ENCODE measurements around the gene GAS7.

Gene GAS7

GRCh38 chr17:9973669-9974447 is 224.5 kb downstream of the GAS7 start:
- no peak for DNase-seq

- DNase-seq = no peak
Measured at GRCh38 chr17:9971991-9972390, 226.4 kb downstream of the GAS7 start.

GRCh38 chr17:9969301-9969935 is 229.0 kb downstream of the GAS7 start:
- no peak for DNase-seq

GRCh38 chr17:9968881-9969280 is 229.5 kb downstream of the GAS7 start:
- DNase-seq = no peak

- no peak for DNase-seq
Measured at GRCh38 chr17:9968008-9968407, 230.4 kb downstream of the GAS7 start.

- peak; percentile 27 for DNase-seq
Measured at GRCh38 chr17:9959377-9959981, 238.9 kb downstream of the GAS7 start.

GRCh38 chr17:9958586-9959281 is 239.7 kb downstream of the GAS7 start:
- DNase-seq = no peak

- no peak for DNase-seq
Measured at GRCh38 chr17:9957244-9957643, 241.2 kb downstream of the GAS7 start.

- DNase-seq = no peak
Measured at GRCh38 chr17:9956474-9957131, 241.8 kb downstream of the GAS7 start.

GRCh38 chr17:9953492-9953891 is 244.9 kb downstream of the GAS7 start:
- no peak for DNase-seq

- DNase-seq = no peak
Measured at GRCh38 chr17:9951803-9952202, 246.6 kb downstream of the GAS7 start.

- DNase-seq = no peak
Measured at GRCh38 chr17:9948928-9949327, 249.5 kb downstream of the GAS7 start.

- DNase-seq = no peak
Measured at GRCh38 chr17:9944704-9945103, 253.7 kb downstream of the GAS7 start.

- DNase-seq = no peak
Measured at GRCh38 chr17:9943343-9943742, 255.1 kb downstream of the GAS7 start.

- no peak for DNase-seq
Measured at GRCh38 chr17:9942885-9943284, 255.5 kb downstream of the GAS7 start.

- DNase-seq = no peak
Measured at GRCh38 chr17:9941305-9941704, 257.1 kb downstream of the GAS7 start.

- no peak for DNase-seq
Measured at GRCh38 chr17:9940841-9941240, 257.6 kb downstream of the GAS7 start.

- DNase-seq = no peak
Measured at GRCh38 chr17:9938764-9939163, 259.6 kb downstream of the GAS7 start.

GRCh38 chr17:9937901-9938300 is 260.5 kb downstream of the GAS7 start:
- no peak for DNase-seq

- DNase-seq = no peak
Measured at GRCh38 chr17:9937241-9937761, 261.1 kb downstream of the GAS7 start.

- no peak for DNase-seq
Measured at GRCh38 chr17:9936095-9936494, 262.3 kb downstream of the GAS7 start.

- DNase-seq = no peak
Measured at GRCh38 chr17:9935408-9935807, 263.0 kb downstream of the GAS7 start.

- no peak for DNase-seq
Measured at GRCh38 chr17:9934331-9934730, 264.1 kb downstream of the GAS7 start.

Measured in RPMI8226 (cell line).